GM12878 (cell line): ENCODE data around the gene EVX1. TPM values are rescaled to one million over a fixed set of nuclear protein-coding genes. Genes with fewer than 3 reads are reported as not detected.

Experiments used
- ATAC-seq: fragments of 200-7000 bp; cut with Tn5 transposase; 3 replicates; pipeline ENCODE4 v1.9.1; 2020; ENCODE audit warnings: mild to moderate bottlenecking, moderate library complexity
- BruUV-seq: library from RNA; stranded (reverse); fragments of 400-500 nt; replicated peaks from 2 replicates; lab custom pipeline; 2021; lab: Mats Ljungman, UMichigan
- CTCF ChIA-PET: fragments of 300-600 bp; sonication (Branson Sonifier 250); formaldehyde crosslinking; extraction: SDS; loops from one replicate; lab custom pipeline; 2021; ENCODE audit warnings: inconsistent platforms; lab: Yijun Ruan, JAX
- POLR2A ChIA-PET: fragments of 350-600 bp; formaldehyde crosslinking; extraction: SDS; loops from one replicate; lab custom pipeline; 2021; ENCODE audit warnings: inconsistent platforms; lab: Charles Lee
- RAD21 ChIA-PET: fragments of 300-600 bp; sonication (Branson Sonifier 250); formaldehyde crosslinking; loops from one replicate; lab custom pipeline; 2023; ENCODE audit warnings: antibody characterized with exemption; ENCODE audit not compliant: unreplicated experiment; lab: Charles Lee
- SMC1A ChIA-PET: fragments of 300-600 bp; sonication (Branson Sonifier 250); formaldehyde crosslinking; loops from one replicate; lab custom pipeline; 2023; ENCODE audit not compliant: unreplicated experiment, uncharacterized antibody; lab: Charles Lee
- DNase-seq: peaks from one replicate; pipeline ENCODE4 v3.0.0-alpha.2; 2011; ENCODE audit warnings: low read depth, low spot score
- FAIRE-seq: peaks from 3 replicates; lab custom pipeline; 2011; peaks lifted over from hg19 to GRCh38; lab: Jason Lieb, UNC
- H2AFZ ChIP-seq: 2 replicates; pipeline ENCODE4 v1.6.0; 2011; ENCODE audit warnings: low read depth, low read length, control low read depth; ENCODE audit not compliant: control insufficient read depth
- H3K27ac ChIP-seq: 2 replicates; pipeline ENCODE4 v1.5.1; 2011; ENCODE audit warnings: control low read depth; ENCODE audit not compliant: control insufficient read depth, insufficient read depth
- H3K27me3 ChIP-seq, 2 experiments: replicated peaks in 1 of 2; 2 replicates each; pipeline versions ENCODE4 v1.6.0 to v1.6.1; 2011; ENCODE audit warnings: low read length in 1 of 2; ENCODE audit not compliant: control insufficient read depth in 2 of 2, insufficient read depth in 2 of 2
- H3K36me3 ChIP-seq, 2 experiments: 2 replicates each; pipeline ENCODE4 v1.5.1; 2011; ENCODE audit warnings: low read length in 1 of 2; ENCODE audit not compliant: control insufficient read depth in 2 of 2, insufficient read depth in 2 of 2
- H3K4me1 ChIP-seq: 2 replicates; pipeline ENCODE4 v1.6.1; 2011; ENCODE audit warnings: mild to moderate bottlenecking, low read length, moderate library complexity, mixed read lengths; ENCODE audit not compliant: control insufficient read depth, insufficient read depth
- H3K4me2 ChIP-seq: 2 replicates; pipeline ENCODE4 v1.6.0; 2011; ENCODE audit warnings: control low read depth; ENCODE audit not compliant: control insufficient read depth, insufficient read depth
- H3K4me3 ChIP-seq: fragments of 200-600 bp; sonication (generic); 2 replicates; pipeline ENCODE4 v1.5.1; 2016
- H3K79me2 ChIP-seq: 2 replicates; pipeline ENCODE4 v1.6.0; 2011; ENCODE audit warnings: low read length; ENCODE audit not compliant: control insufficient read depth, insufficient read depth
- H3K9ac ChIP-seq: 2 replicates; pipeline ENCODE4 v1.8.0; 2011; ENCODE audit warnings: low read length, control low read depth, mixed read lengths; ENCODE audit not compliant: control insufficient read depth, insufficient read depth
- H3K9me3 ChIP-seq: replicated peaks from 3 replicates; pipeline ENCODE4 v1.5.1; 2011; ENCODE audit warnings: mild to moderate bottlenecking, low read length; ENCODE audit not compliant: control insufficient read depth, insufficient read depth
- H4K20me1 ChIP-seq: 2 replicates; pipeline ENCODE4 v1.6.0; 2011; ENCODE audit not compliant: control insufficient read depth, insufficient read depth
- CBX5 ChIP-seq: sonication (generic); IDR thresholded peaks from 2 replicates; pipeline ENCODE4 v1.6.1; 2016; ENCODE audit warnings: low read depth, moderate library complexity, mild to moderate bottlenecking, inconsistent platforms
- IKZF2 ChIP-seq, 2 experiments: fragments of 450-650 bp; IDR thresholded peaks; 2 replicates each; pipeline ENCODE4 v1.6.1; 2017; ENCODE audit warnings: mild to moderate bottlenecking in 2 of 2, moderate library complexity in 2 of 2
- POU2F2 ChIP-seq: IDR thresholded peaks from 3 replicates; pipeline ENCODE4 v1.6.1; 2011; ENCODE audit warnings: low read depth, mild to moderate bottlenecking, low read length, borderline replicate concordance
- RAD21 ChIP-seq: IDR thresholded peaks from 2 replicates; pipeline ENCODE4 v1.6.1; 2011; ENCODE audit warnings: mild to moderate bottlenecking, low read depth, low read length, moderate library complexity; ENCODE audit not compliant: insufficient read depth
- RAD51 ChIP-seq: fragments of 450-650 bp; IDR thresholded peaks from 2 replicates; pipeline ENCODE4 v1.6.1; 2016; ENCODE audit warnings: moderate library complexity, mild to moderate bottlenecking, inconsistent platforms
- SUPT20H ChIP-seq: IDR thresholded peaks from 2 replicates; pipeline ENCODE4 v1.6.1; 2011; ENCODE audit warnings: low read depth, mild to moderate bottlenecking, low read length, moderate library complexity, borderline replicate concordance; ENCODE audit not compliant: control insufficient read depth
- ZNF24 ChIP-seq: fragments of 450-650 bp; IDR thresholded peaks from 2 replicates; pipeline ENCODE4 v1.6.1; 2017; ENCODE audit warnings: antibody characterized with exemption, mild to moderate bottlenecking
- WGBS: methylation state at CpG from one replicate; pipeline ENCODE4 v1.1.6; 2016; ENCODE audit warnings: low lambda C conversion rate; ENCODE audit not compliant: insufficient replicate concordance, insufficient coverage; ENCODE audit errors: missing lambda C conversion rate; 5-methylcytosine and 5-hydroxymethylcytosine counted together
- in situ Hi-C: fragments of 300-500 bp; cut with MboI; formaldehyde crosslinking; loops from 9 replicates; pipeline ENCODE4 v1.14.3; 2018; ENCODE audit warnings: mixed read lengths
- intact Hi-C: fragments of 100-400 bp; cut with micrococcal nuclease; formaldehyde crosslinking; loops from one replicate; pipeline ENCODE4 v1.14.2; 2022; ENCODE audit not compliant: unreplicated experiment
- polyA plus RNA-seq, 11 experiments: library from polyadenylated mRNA; depleted of rRNA in 4 of 11; unstranded in 6 of 11; stranded (reverse) in 5 of 11; fragments of >200 nt; fragmentation: Nextera tagmentation in 4 of 11; fragmentation: Illumina TruSeq in 1 of 11; extraction: Ambion mirVana in 4 of 11; extraction: Trizol in 1 of 11; gene quantifications; 1 replicate in 1 of 11; 2 replicates in 10 of 11; pipeline versions ENCODE4 v1.2.1 to v1.2.3, GENCODE V29; 2011 to 2016; ENCODE audit warnings: inconsistent platforms in 2 of 11, missing spikeins in 2 of 11, low read depth in 1 of 11
- total RNA-seq, 4 experiments: library from RNA; depleted of rRNA in 3 of 4; stranded (reverse); fragments of >200 nt in 3 of 4; fragmentation: Illumina TruSeq in 1 of 4; extraction: Trizol in 1 of 4; gene quantifications; 2 replicates each; pipeline versions ENCODE4 v1.2.1 to v1.2.3, GENCODE V29; 2013 to 2021
- TF ChIP-seq, protein P1 (sequence below), 3 experiments: IDR thresholded peaks in 2 of 3; conservative IDR thresholded peaks in 1 of 3; 2 replicates each; pipeline ENCODE4 v1.5.1; 2011; ENCODE audit warnings: low read depth in 3 of 3, low read length in 3 of 3, mild to moderate bottlenecking in 3 of 3, control low read depth in 2 of 3, moderate library complexity in 2 of 3, inconsistent platforms in 1 of 3, mixed read lengths in 1 of 3; ENCODE audit not compliant: control insufficient read depth in 2 of 3, insufficient read depth in 1 of 3; ENCODE audit errors: extremely low read depth in 1 of 3
- TF ChIP-seq, protein P2 (sequence below): fragments of 450-650 bp; IDR thresholded peaks from 2 replicates; pipeline ENCODE4 v1.6.1; 2017; ENCODE audit warnings: mild to moderate bottlenecking, low read depth, inconsistent platforms; ENCODE audit not compliant: poor library complexity, severe bottlenecking
- TF ChIP-seq, protein P3 (sequence below): fragments of 450-650 bp; IDR thresholded peaks from 2 replicates; pipeline ENCODE4 v1.6.1; 2016; ENCODE audit warnings: mild to moderate bottlenecking, moderate library complexity, borderline replicate concordance
- TF ChIP-seq, protein P4 (sequence below): fragments of 450-650 bp; conservative IDR thresholded peaks from 2 replicates; pipeline ENCODE4 v1.6.1; 2017; ENCODE audit warnings: mild to moderate bottlenecking, moderate library complexity

The EVX1 gene
- total and polyA plus RNA-seq, 10 of the 15 experiments (the other 5 are each of a cell fraction or from before 2014, with no cell fraction given) = not detected

DNA sequence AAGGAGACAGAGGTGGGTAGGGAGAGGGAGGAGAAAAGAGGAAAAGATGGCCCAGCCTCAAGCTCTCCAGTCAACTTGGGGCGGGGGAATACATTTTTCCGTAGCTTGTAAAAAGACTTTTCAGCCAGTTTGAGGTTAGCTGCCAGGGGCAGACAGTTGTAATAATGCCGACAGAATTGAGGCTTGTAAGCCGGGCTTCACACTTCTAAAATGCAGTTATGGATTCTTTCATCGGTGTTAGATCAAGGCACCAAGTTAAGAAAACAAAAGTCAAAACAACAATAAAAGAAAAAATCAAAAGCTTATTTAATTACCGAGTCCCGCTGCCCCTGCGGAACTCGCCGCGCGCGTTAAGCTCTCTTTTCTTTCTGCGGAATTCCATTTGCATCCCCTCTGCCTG is 448 bp upstream of the EVX1 start:
- intact Hi-C loops = no loop called here
- DNase-seq = no peak
- Histone ChIP-seq H2AFZ (no peak overlapping the region), H3K4me3 (no peak overlapping the region), H3K9ac (no peak overlapping the region), H3K27me3 (peaks cover 24 to 25% of the 10 kb centered on the region in 2 experiments), H4K20me1 (no peaks in the 10 kb centered on the region), H3K27ac (no peak overlapping the region), H3K79me2 (no peaks in the 10 kb centered on the region), H3K4me2 (no peak overlapping the region), H3K4me1 (no peaks in the 10 kb centered on the region), H3K36me3 (no peaks in the 10 kb centered on the region), H3K9me3 (no peaks in the 10 kb centered on the region; the same call in 2 of the 3 replicates)
- no peak for FAIRE-seq
- ATAC-seq = no peak
- ChIA-PET POLR2A (no interaction called here), SMC1A (no interaction called here), RAD21 (no interaction called here), CTCF (interaction anchor here (0.6 kb wide), 1 partner anchor 213 kb away, joined by 4 read pairs; no protein-coding TSS in a partner anchor)
- 42% methylated on average over 14 of the region's 14 CpGs for WGBS
- no TSS peak for BruUV-seq
- TF ChIP-seq IKZF2 (IDR thresholded peaks at IDR 0.05) = no peak
- TF ChIP-seq, protein P1, sequence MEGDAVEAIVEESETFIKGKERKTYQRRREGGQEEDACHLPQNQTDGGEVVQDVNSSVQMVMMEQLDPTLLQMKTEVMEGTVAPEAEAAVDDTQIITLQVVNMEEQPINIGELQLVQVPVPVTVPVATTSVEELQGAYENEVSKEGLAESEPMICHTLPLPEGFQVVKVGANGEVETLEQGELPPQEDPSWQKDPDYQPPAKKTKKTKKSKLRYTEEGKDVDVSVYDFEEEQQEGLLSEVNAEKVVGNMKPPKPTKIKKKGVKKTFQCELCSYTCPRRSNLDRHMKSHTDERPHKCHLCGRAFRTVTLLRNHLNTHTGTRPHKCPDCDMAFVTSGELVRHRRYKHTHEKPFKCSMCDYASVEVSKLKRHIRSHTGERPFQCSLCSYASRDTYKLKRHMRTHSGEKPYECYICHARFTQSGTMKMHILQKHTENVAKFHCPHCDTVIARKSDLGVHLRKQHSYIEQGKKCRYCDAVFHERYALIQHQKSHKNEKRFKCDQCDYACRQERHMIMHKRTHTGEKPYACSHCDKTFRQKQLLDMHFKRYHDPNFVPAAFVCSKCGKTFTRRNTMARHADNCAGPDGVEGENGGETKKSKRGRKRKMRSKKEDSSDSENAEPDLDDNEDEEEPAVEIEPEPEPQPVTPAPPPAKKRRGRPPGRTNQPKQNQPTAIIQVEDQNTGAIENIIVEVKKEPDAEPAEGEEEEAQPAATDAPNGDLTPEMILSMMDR (IDR thresholded peaks at IDR 0.05 in 2 of 3, conservative IDR thresholded peaks at IDR 0.05 in 1 of 3; ENCODE audit: control insufficient read depth in 2 of 3, extremely low read depth in 1 of 3, insufficient read depth in 1 of 3, low read depth in 3 of 3, low read length in 3 of 3) = no peak
- TF ChIP-seq, protein P2, sequence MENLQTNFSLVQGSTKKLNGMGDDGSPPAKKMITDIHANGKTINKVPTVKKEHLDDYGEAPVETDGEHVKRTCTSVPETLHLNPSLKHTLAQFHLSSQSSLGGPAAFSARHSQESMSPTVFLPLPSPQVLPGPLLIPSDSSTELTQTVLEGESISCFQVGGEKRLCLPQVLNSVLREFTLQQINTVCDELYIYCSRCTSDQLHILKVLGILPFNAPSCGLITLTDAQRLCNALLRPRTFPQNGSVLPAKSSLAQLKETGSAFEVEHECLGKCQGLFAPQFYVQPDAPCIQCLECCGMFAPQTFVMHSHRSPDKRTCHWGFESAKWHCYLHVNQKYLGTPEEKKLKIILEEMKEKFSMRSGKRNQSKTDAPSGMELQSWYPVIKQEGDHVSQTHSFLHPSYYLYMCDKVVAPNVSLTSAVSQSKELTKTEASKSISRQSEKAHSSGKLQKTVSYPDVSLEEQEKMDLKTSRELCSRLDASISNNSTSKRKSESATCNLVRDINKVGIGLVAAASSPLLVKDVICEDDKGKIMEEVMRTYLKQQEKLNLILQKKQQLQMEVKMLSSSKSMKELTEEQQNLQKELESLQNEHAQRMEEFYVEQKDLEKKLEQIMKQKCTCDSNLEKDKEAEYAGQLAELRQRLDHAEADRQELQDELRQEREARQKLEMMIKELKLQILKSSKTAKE = no peak
- no peak for TF ChIP-seq RAD21
- no peak for TF ChIP-seq CBX5
- TF ChIP-seq, protein P3, sequence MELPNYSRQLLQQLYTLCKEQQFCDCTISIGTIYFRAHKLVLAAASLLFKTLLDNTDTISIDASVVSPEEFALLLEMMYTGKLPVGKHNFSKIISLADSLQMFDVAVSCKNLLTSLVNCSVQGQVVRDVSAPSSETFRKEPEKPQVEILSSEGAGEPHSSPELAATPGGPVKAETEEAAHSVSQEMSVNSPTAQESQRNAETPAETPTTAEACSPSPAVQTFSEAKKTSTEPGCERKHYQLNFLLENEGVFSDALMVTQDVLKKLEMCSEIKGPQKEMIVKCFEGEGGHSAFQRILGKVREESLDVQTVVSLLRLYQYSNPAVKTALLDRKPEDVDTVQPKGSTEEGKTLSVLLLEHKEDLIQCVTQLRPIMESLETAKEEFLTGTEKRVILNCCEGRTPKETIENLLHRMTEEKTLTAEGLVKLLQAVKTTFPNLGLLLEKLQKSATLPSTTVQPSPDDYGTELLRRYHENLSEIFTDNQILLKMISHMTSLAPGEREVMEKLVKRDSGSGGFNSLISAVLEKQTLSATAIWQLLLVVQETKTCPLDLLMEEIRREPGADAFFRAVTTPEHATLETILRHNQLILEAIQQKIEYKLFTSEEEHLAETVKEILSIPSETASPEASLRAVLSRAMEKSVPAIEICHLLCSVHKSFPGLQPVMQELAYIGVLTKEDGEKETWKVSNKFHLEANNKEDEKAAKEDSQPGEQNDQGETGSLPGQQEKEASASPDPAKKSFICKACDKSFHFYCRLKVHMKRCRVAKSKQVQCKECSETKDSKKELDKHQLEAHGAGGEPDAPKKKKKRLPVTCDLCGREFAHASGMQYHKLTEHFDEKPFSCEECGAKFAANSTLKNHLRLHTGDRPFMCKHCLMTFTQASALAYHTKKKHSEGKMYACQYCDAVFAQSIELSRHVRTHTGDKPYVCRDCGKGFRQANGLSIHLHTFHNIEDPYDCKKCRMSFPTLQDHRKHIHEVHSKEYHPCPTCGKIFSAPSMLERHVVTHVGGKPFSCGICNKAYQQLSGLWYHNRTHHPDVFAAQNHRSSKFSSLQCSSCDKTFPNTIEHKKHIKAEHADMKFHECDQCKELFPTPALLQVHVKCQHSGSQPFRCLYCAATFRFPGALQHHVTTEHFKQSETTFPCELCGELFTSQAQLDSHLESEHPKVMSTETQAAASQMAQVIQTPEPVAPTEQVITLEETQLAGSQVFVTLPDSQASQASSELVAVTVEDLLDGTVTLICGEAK = no peak
- TF ChIP-seq RAD51 = no peak
- TF ChIP-seq, protein P4, sequence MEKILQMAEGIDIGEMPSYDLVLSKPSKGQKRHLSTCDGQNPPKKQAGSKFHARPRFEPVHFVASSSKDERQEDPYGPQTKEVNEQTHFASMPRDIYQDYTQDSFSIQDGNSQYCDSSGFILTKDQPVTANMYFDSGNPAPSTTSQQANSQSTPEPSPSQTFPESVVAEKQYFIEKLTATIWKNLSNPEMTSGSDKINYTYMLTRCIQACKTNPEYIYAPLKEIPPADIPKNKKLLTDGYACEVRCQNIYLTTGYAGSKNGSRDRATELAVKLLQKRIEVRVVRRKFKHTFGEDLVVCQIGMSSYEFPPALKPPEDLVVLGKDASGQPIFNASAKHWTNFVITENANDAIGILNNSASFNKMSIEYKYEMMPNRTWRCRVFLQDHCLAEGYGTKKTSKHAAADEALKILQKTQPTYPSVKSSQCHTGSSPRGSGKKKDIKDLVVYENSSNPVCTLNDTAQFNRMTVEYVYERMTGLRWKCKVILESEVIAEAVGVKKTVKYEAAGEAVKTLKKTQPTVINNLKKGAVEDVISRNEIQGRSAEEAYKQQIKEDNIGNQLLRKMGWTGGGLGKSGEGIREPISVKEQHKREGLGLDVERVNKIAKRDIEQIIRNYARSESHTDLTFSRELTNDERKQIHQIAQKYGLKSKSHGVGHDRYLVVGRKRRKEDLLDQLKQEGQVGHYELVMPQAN = no peak
- no peak for TF ChIP-seq SUPT20H
- no peak for TF ChIP-seq ZNF24
- no peak for TF ChIP-seq POU2F2
- in situ Hi-C loops = no loop called here
